ENCODE data around the gene SMIM14.
"Not testable (repeated sequence)": the region's sequence is repeated elsewhere in the genome, so short reads cannot be mapped to it uniquely, and the experiment has no call there.

The SMIM14 gene

GRCh38 chr4:39638354-39639239, at the start of gene SMIM14:
Gene SMIM14 (minus strand): TSS chr4:39638865. CDS start chr4:39605145, 33,720 bp downstream.
- DNase-seq, result peak; percentile 89 to 93
- TF ChIP-seq GATA1 (IDR thresholded peaks at IDR 0.05; ENCODE audit: low read depth, low read length) (no peak), POLR2A (IDR thresholded peaks at IDR 0.05; ENCODE audit: low read length) (no peak)

GRCh38 chr4:39687014-39687413, 48.3 kb upstream of the SMIM14 start:
- TF ChIP-seq POLR2A (IDR thresholded peaks at IDR 0.05; ENCODE audit: low read length) (no peak), GATA1 (IDR thresholded peaks at IDR 0.05; ENCODE audit: low read depth, low read length) (no peak)
- no peak for DNase-seq

GRCh38 chr4:39685990-39686389, 47.3 kb upstream of the SMIM14 start:
- no peak for TF ChIP-seq POLR2A (IDR thresholded peaks at IDR 0.05; ENCODE audit: low read length)
- TF ChIP-seq GATA1 (IDR thresholded peaks at IDR 0.05; ENCODE audit: low read depth, low read length), result no peak
- DNase-seq, result no peak

DNA sequence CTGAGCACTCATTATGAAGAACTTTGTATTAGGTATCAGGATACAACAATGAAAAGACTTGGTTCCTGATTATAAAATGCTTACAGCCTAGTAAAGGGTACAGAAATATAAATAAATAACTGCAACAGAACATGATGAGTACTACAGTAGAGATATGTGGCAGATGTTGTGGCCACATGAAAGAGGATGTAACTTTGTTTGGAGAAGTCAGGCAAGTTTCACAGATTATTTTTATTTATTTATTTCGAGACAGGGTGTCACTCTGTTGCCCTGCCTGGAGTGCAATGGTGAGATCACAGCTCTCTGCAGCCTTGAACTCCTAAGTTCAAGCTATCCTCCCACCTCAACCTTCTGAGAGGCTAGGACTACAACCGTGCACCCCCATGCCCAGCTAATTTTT, 43.5 kb upstream of the SMIM14 start:
- no peak for TF ChIP-seq POLR2A (IDR thresholded peaks at IDR 0.05; ENCODE audit: low read length)
- no peak for TF ChIP-seq GATA1 (IDR thresholded peaks at IDR 0.05; ENCODE audit: low read depth, low read length)
- DNase-seq, result no peak

GRCh38 chr4:39681003-39681402, 42.3 kb upstream of the SMIM14 start:
- DNase-seq, result not testable (repeated sequence)

DNA sequence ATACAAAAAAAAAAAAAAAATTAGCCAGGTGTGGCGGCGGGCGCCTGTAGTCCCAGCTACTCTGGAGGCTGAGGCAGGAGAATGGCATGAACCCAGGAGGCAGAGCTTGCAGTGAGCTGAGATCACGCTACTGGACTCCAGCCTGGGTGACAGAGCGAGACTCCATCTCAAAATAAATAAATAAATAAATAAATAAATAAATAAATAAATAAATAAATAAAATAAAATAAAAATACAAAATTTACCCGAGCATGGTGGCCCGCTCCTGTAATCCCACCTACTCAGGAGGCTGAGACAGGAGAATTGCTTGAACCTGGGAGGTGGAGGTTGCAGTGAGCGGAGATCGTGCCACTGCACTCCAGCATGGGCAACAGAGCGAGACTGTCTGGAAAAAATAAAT, 37.0 kb upstream of the SMIM14 start:
- not testable (repeated sequence) for DNase-seq

DNA sequence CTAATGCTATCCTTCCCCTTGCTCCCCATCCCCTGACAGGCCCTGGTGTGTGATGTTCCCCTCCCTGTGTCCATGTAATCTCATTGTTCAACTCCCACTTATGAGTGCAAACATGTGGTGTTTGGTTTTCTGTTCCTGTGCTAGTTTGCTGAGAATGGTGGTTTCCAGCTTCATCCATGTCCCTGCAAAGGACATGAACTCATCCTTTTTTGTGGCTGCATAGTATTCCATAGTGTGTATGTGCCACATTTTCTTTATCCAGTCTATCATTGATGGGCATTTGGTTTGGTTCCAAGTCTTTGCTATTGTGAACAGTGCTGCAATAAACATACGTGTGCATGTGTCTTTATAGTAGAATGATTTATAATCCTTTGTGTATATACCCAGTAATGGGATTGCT, 31.6 kb upstream of the SMIM14 start:
- DNase-seq, result not testable (repeated sequence)

GRCh38 chr4:39668887-39669286, 30.2 kb upstream of the SMIM14 start:
- TF ChIP-seq GATA1 (IDR thresholded peaks at IDR 0.05; ENCODE audit: low read depth, low read length) (no peak), POLR2A (IDR thresholded peaks at IDR 0.05; ENCODE audit: low read length) (no peak)
- DNase-seq, result no peak

DNA sequence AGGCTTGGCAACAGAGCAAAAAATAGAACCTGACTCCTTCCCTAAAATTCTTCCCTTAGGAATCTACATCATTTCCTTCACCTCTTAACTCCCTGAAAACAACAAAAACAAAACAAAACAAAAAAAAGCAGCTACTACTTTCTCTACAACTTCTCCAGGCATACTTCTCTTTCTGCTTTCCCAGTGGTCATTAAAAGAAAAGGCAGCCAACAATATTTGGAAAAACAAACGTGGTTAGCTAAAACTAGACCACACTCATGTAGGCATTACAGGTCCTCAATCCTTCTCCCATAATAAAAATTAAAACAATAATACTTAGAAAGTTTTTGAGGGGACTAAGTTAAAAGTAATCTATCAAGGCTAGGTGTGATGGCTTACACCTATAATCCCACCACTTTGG, 29.0 kb upstream of the SMIM14 start:
- no peak for DNase-seq
- TF ChIP-seq GATA1 (IDR thresholded peaks at IDR 0.05; ENCODE audit: low read depth, low read length), result no peak
- no peak for TF ChIP-seq POLR2A (IDR thresholded peaks at IDR 0.05; ENCODE audit: low read length)

GRCh38 chr4:39664828-39665731, 26.4 kb upstream of the SMIM14 start:
- DNase-seq, result no peak
- TF ChIP-seq GATA1 (IDR thresholded peaks at IDR 0.05; ENCODE audit: low read depth, low read length) (no peak), POLR2A (IDR thresholded peaks at IDR 0.05; ENCODE audit: low read length) (no peak)

DNA sequence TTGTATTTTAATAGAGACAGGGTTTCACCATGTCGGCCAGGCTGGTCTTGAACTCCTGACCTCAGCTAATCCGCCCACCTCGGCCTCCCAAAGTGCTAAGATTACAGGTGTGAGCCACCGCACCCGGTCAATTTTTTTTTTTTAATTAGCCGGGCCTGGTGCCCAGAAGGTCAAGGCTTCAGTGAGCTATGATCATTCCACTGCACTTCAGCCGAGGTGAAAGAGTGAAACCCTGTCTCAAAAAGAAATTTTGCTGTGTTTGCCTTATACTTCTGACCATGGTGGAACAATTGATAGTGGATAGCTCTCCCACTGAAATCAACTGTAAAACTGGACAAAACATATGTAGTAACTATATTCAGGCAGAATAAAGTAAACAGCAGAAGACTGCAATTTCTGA, 24.0 kb upstream of the SMIM14 start:
- no peak for DNase-seq
- TF ChIP-seq POLR2A (IDR thresholded peaks at IDR 0.05; ENCODE audit: low read length) (no peak), GATA1 (IDR thresholded peaks at IDR 0.05; ENCODE audit: low read depth, low read length) (no peak)

- TF ChIP-seq GATA1 (IDR thresholded peaks at IDR 0.05; ENCODE audit: low read depth, low read length) (no peak), POLR2A (IDR thresholded peaks at IDR 0.05; ENCODE audit: low read length) (no peak)
- DNase-seq, result no peak
These were observed 22.1 kb upstream of the SMIM14 start for GRCh38 chr4:39660757-39661156.

DNA sequence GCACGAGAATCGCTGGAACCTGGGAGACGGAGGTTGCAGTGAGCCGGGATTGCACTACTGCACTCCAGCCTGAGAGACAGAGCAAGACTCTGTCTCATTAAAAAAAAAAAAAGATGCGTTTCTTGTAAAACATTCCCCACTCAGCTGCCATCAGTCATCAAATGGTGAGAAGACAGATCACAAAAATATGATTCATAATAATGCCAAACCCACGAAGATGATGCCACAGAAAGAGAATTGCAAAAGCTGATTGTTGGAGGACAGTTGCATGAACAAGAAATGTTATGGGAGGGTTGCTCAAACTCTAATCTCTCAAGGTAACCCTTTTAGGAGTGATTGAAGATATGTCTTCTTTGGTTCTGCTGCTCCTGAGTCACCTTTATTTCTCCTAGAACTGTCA, 21.4 kb upstream of the SMIM14 start:
- DNase-seq, result no peak
- TF ChIP-seq GATA1 (IDR thresholded peaks at IDR 0.05; ENCODE audit: low read depth, low read length), result no peak
- no peak for TF ChIP-seq POLR2A (IDR thresholded peaks at IDR 0.05; ENCODE audit: low read length)

GRCh38 chr4:39658756-39659155, 20.1 kb upstream of the SMIM14 start:
- no peak for DNase-seq
- TF ChIP-seq POLR2A (IDR thresholded peaks at IDR 0.05; ENCODE audit: low read length), result no peak
- TF ChIP-seq GATA1 (IDR thresholded peaks at IDR 0.05; ENCODE audit: low read depth, low read length), result no peak

- DNase-seq, result no peak
- TF ChIP-seq GATA1 (IDR thresholded peaks at IDR 0.05; ENCODE audit: low read depth, low read length) (no peak), POLR2A (IDR thresholded peaks at IDR 0.05; ENCODE audit: low read length) (no peak)
These were observed 18.8 kb upstream of the SMIM14 start for GRCh38 chr4:39657465-39657864.

GRCh38 chr4:39656638-39657037, 18.0 kb upstream of the SMIM14 start:
- DNase-seq, result not testable (repeated sequence)
